MM.1S (cell line): ENCODE results near the gene EPB41L1.

Source experiments
- EZH2 ChIP-seq: fragments of 300-600 bp; sonication (generic); optimal IDR thresholded peaks from 2 replicates; pipeline ENCODE3; 2017; ENCODE audit warnings: low read depth, mild to moderate bottlenecking, antibody characterized with exemption, low read length, mixed read lengths
- EZH2phosphoT487 ChIP-seq: fragments of 300-600 bp; sonication (generic); IDR thresholded peaks from 2 replicates; pipeline ENCODE4 v1.6.1; 2018; ENCODE audit warnings: antibody characterized with exemption, low read length
- TF ChIP-seq, protein P1 (sequence below): fragments of 300-600 bp; sonication (generic); IDR thresholded peaks from 2 replicates; pipeline ENCODE4 v1.5.1; 2016; ENCODE audit warnings: antibody characterized with exemption, low read length, mixed read lengths

DNA sequence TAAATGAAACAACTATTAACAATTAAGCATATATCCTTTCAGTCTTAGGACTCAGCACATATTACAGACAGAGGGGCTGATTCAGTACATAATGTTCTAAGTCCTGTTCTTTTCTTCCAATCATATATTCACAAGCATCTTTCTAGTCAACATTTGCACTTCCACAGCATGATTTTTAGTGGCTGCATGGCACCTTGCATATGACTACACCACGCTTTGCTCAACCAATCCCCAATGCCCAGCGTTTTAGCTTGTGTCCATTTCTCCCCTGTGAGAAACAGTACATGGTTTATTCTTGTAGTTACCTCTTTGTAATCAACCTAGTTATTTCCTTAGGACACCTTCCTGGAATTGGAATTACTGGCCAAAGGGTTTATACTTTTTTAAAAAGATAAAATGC is 115.0 kb downstream of the EPB41L1 start:
- TF ChIP-seq, protein P1, sequence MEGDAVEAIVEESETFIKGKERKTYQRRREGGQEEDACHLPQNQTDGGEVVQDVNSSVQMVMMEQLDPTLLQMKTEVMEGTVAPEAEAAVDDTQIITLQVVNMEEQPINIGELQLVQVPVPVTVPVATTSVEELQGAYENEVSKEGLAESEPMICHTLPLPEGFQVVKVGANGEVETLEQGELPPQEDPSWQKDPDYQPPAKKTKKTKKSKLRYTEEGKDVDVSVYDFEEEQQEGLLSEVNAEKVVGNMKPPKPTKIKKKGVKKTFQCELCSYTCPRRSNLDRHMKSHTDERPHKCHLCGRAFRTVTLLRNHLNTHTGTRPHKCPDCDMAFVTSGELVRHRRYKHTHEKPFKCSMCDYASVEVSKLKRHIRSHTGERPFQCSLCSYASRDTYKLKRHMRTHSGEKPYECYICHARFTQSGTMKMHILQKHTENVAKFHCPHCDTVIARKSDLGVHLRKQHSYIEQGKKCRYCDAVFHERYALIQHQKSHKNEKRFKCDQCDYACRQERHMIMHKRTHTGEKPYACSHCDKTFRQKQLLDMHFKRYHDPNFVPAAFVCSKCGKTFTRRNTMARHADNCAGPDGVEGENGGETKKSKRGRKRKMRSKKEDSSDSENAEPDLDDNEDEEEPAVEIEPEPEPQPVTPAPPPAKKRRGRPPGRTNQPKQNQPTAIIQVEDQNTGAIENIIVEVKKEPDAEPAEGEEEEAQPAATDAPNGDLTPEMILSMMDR, result no peak
- TF ChIP-seq EZH2phosphoT487 (no peak), EZH2 (no peak)
